OCI-LY3 (cell line): Measurements from ENCODE around the gene KIF11.

Source experiments
- H2AFZ ChIP-seq: fragments of 200-600, 300-600 bp; shearing (Covaris generic); 2 replicates; pipeline ENCODE4 v1.6.0; 2014; ENCODE audit warnings: antibody characterized with exemption, low read depth, low read length
- H3K27ac ChIP-seq: fragments of 200-600, 300-600 bp; sonication (generic); 2 replicates; pipeline ENCODE4 v1.5.1; 2014; ENCODE audit warnings: mild to moderate bottlenecking, low read length, moderate library complexity, mixed read lengths
- H3K27me3 ChIP-seq: fragments of 200-600, 300-600 bp; sonication (generic); 2 replicates; pipeline ENCODE4 v1.6.1; 2014; ENCODE audit warnings: low read depth, low read length, mixed read lengths
- H3K36me3 ChIP-seq: fragments of 200-600, 300-600 bp; sonication (generic); replicated peaks from 2 replicates; pipeline ENCODE3; 2014; ENCODE audit warnings: low read depth, low read length, mixed read lengths
- H3K4me1 ChIP-seq: fragments of 300-600, 200-600 bp; sonication (generic); 2 replicates; pipeline ENCODE4 v1.6.1; 2014; ENCODE audit warnings: low read length, mixed read lengths
- H3K4me2 ChIP-seq: fragments of 200-600, 300-600 bp; sonication (generic); 2 replicates; pipeline ENCODE4 v1.6.1; 2014; ENCODE audit warnings: low read length, mixed read lengths
- H3K4me3 ChIP-seq: fragments of 300-600, 200-600 bp; sonication (generic); 2 replicates; pipeline ENCODE4 v1.5.1; 2014; ENCODE audit warnings: antibody characterized with exemption, mild to moderate bottlenecking, low read length, moderate library complexity
- H3K79me2 ChIP-seq: fragments of 300-600, 200-600 bp; shearing (Covaris generic); 2 replicates; pipeline ENCODE4 v1.6.1; 2014; ENCODE audit warnings: mild to moderate bottlenecking, low read length, mixed read lengths
- H3K9ac ChIP-seq: fragments of 300-600, 200-600 bp; shearing (Covaris generic); 2 replicates; pipeline ENCODE4 v1.6.0; 2014; ENCODE audit warnings: mild to moderate bottlenecking, low read length, moderate library complexity
- H3K9me3 ChIP-seq: fragments of 200-600, 300-600 bp; shearing (Covaris generic); 2 replicates; pipeline ENCODE4 v1.6.1; 2014; ENCODE audit warnings: low read length, mixed read lengths; ENCODE audit not compliant: insufficient read depth
- H4K20me1 ChIP-seq: fragments of 200-600, 300-600 bp; sonication (generic); 2 replicates; pipeline ENCODE4 v1.6.1; 2016; ENCODE audit warnings: low read length, mixed read lengths; ENCODE audit not compliant: insufficient read depth
- CTCF ChIP-seq: fragments of 200-600, 300-600 bp; sonication (generic); IDR thresholded peaks from 2 replicates; pipeline ENCODE4 v1.5.1; 2014; ENCODE audit warnings: antibody characterized with exemption, low read length, low read depth
- EZH2phosphoT487 ChIP-seq: fragments of 200-600 bp; shearing (Covaris generic); IDR thresholded peaks from 2 replicates; pipeline ENCODE4 v1.6.1; 2018; ENCODE audit warnings: antibody characterized with exemption, mixed run types, low read depth

KIF11 gene

GRCh38 chr10:92688927-92689662, 96.2 kb downstream of the KIF11 start:
- H3K4me2 ChIP-seq: peak overlapping the region; percentile 66
- peak overlapping the region; percentile 45 for H3K27ac ChIP-seq
- H3K4me3 ChIP-seq: peak overlapping the region; percentile 83
- TF ChIP-seq CTCF (peak; percentile 47), EZH2phosphoT487 (no peak)
- peaks cover 18% of the 10 kb centered on the region for H3K4me1 ChIP-seq
- H3K79me2 ChIP-seq: peaks cover 30% of the 10 kb centered on the region
- no peaks in the 10 kb centered on the region for H3K9me3 ChIP-seq
- H3K9ac ChIP-seq: peak overlapping the region; percentile 70
- H2AFZ ChIP-seq: no peak overlapping the region
- H4K20me1 ChIP-seq: peaks cover 25% of the 10 kb centered on the region
- H3K27me3 ChIP-seq: no peaks in the 10 kb centered on the region
- peaks cover 28% of the 10 kb centered on the region for H3K36me3 ChIP-seq

- H3K9ac ChIP-seq: peak within 1 kb of the TSS; percentile 92
- peak within 1 kb of the TSS; percentile 94 for H3K4me2 ChIP-seq
- peaks cover 33% of the 10 kb centered on the region for H3K36me3 ChIP-seq
- TF ChIP-seq CTCF (no peak), EZH2phosphoT487 (no peak)
- peak within 1 kb of the TSS; percentile 72 for H3K27ac ChIP-seq
- no peaks in the 10 kb centered on the region for H3K9me3 ChIP-seq
- H2AFZ ChIP-seq: no peak within 1 kb of the TSS; the same call in 1 of the 2 replicates
- H3K79me2 ChIP-seq: peaks cover 30% of the 10 kb centered on the region
- H3K4me1 ChIP-seq: peaks cover 18% of the 10 kb centered on the region
- peak within 1 kb of the TSS; percentile 83 for H3K4me3 ChIP-seq
- H4K20me1 ChIP-seq: peaks cover 25% of the 10 kb centered on the region
- no peaks in the 10 kb centered on the region for H3K27me3 ChIP-seq
These were observed 96.8 kb downstream of the KIF11 start, which contains the start of gene HHEX for GRCh38 chr10:92689663-92690210. TSS of gene HHEX (plus strand) at chr10:92689955. CDS start at chr10:92689987, 32 bp downstream.

GRCh38 chr10:92690211-92690914, 97.4 kb downstream of the KIF11 start:
- no peaks in the 10 kb centered on the region for H3K9me3 ChIP-seq
- peaks cover 30% of the 10 kb centered on the region for H3K79me2 ChIP-seq
- peaks cover 33% of the 10 kb centered on the region for H3K36me3 ChIP-seq
- peak overlapping the region; percentile 72 for H3K27ac ChIP-seq
- H3K4me2 ChIP-seq: peak overlapping the region; percentile 94
- H3K4me3 ChIP-seq: peak overlapping the region; percentile 83
- H3K4me1 ChIP-seq: peaks cover 18% of the 10 kb centered on the region
- H2AFZ ChIP-seq: no peak overlapping the region; the same call in 1 of the 2 replicates
- H4K20me1 ChIP-seq: peaks cover 25% of the 10 kb centered on the region
- TF ChIP-seq EZH2phosphoT487 (no peak), CTCF (no peak)
- H3K27me3 ChIP-seq: no peaks in the 10 kb centered on the region
- peak overlapping the region; percentile 92 for H3K9ac ChIP-seq
